Glutamatergic neuron (in vitro differentiated cells): ENCODE results near the gene NIPA2. TPM values are rescaled to one million over a fixed set of nuclear protein-coding genes. Genes with fewer than 3 reads are reported as not detected.

ENCODE experiments used
- DNase-seq: peaks from one replicate; pipeline ENCODE4 v3.0.0; 2022
- H3K27ac Mint-ChIP-seq: one replicate; pipeline ENCODE4 v1.8.0; 2020; ENCODE audit warnings: mild to moderate bottlenecking, mixed read lengths, inconsistent platforms; ENCODE audit not compliant: unreplicated experiment
- H3K27me3 Mint-ChIP-seq: one replicate; pipeline ENCODE4 v1.8.0; 2020; ENCODE audit warnings: mild to moderate bottlenecking, moderate library complexity, mixed read lengths, inconsistent platforms; ENCODE audit not compliant: unreplicated experiment
- H3K36me3 Mint-ChIP-seq: one replicate; pipeline ENCODE4 v1.8.0; 2020; ENCODE audit warnings: mild to moderate bottlenecking, mixed read lengths, inconsistent platforms; ENCODE audit not compliant: unreplicated experiment
- H3K4me1 Mint-ChIP-seq: one replicate; pipeline ENCODE4 v1.8.0; 2020; ENCODE audit warnings: mild to moderate bottlenecking, low read depth, mixed read lengths, inconsistent platforms; ENCODE audit not compliant: unreplicated experiment
- H3K4me3 Mint-ChIP-seq: one replicate; pipeline ENCODE4 v1.8.0; 2020; ENCODE audit warnings: mild to moderate bottlenecking, mixed read lengths, inconsistent platforms; ENCODE audit not compliant: unreplicated experiment
- H3K9me3 Mint-ChIP-seq: one replicate; pipeline ENCODE4 v1.8.0; 2020; ENCODE audit warnings: mild to moderate bottlenecking, moderate library complexity, mixed read lengths, inconsistent platforms; ENCODE audit not compliant: unreplicated experiment
- total RNA-seq: library from RNA; stranded (reverse); fragmentation: NEBNext Ultra II Directional; extraction: Animal tissue kit (Norgen Biotek cat#: 25700); gene quantifications from one replicate; pipeline ENCODE4 v1.2.1, GENCODE V29; 2021; ENCODE audit not compliant: unreplicated experiment
- TF ChIP-seq, protein P1 (sequence below): fragments of 200-600 bp; sonication (generic); IDR thresholded peaks from one replicate; pipeline ENCODE4 v1.5.0; 2021; ENCODE audit not compliant: partially characterized antibody, unreplicated experiment

Gene NIPA2
- total RNA-seq, 1 donor from 2014 or later: 121 TPM

DNA sequence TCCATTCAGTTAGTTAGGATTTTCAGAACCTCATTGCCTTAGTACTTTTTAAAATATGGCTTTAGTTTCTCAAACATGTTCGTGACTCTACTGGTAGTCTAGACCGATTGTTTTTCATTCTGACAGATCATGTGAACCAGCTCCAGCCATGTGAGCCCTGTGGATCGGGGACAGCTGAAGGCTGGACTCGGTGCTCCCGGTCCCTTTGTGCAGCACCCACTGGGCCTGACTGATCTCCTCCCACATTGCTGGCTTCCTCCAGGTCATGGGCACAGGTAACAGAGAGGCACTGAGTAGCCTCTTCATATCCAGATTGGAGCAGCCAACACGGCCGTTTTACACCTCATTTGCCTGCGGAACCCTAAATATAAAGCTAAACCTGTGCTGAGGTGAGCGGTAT, 30.5 kb downstream of the NIPA2 start:
- peaks cover 16% of the 10 kb centered on the region for H3K4me1 Mint-ChIP-seq
- no peak for DNase-seq
- no peak overlapping the region for H3K4me3 Mint-ChIP-seq
- TF ChIP-seq, protein P1, sequence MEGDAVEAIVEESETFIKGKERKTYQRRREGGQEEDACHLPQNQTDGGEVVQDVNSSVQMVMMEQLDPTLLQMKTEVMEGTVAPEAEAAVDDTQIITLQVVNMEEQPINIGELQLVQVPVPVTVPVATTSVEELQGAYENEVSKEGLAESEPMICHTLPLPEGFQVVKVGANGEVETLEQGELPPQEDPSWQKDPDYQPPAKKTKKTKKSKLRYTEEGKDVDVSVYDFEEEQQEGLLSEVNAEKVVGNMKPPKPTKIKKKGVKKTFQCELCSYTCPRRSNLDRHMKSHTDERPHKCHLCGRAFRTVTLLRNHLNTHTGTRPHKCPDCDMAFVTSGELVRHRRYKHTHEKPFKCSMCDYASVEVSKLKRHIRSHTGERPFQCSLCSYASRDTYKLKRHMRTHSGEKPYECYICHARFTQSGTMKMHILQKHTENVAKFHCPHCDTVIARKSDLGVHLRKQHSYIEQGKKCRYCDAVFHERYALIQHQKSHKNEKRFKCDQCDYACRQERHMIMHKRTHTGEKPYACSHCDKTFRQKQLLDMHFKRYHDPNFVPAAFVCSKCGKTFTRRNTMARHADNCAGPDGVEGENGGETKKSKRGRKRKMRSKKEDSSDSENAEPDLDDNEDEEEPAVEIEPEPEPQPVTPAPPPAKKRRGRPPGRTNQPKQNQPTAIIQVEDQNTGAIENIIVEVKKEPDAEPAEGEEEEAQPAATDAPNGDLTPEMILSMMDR: no peak
- peaks cover 4% of the 10 kb centered on the region for H3K27me3 Mint-ChIP-seq
- peaks cover 4% of the 10 kb centered on the region for H3K36me3 Mint-ChIP-seq
- no peak overlapping the region for H3K27ac Mint-ChIP-seq
- H3K9me3 Mint-ChIP-seq: peaks cover 8% of the 10 kb centered on the region

DNA sequence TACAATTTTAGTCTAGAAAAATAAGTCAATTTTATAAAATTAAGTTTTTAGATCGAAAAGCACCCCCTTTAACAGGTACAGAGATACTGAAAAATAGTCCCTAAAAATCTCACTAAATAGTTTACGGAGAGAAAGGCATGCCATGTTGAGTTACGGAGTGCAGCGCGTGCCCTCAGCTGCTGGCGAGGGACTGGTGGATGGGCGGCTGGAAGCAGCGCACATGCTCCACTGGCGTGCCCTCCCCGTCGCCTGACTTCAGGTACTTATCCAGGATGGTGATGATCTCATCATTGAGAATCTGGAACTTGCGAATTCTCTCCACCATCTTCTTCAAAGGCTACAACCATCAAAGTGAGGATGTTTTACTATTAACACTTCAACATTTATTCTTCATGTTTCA, 31.4 kb downstream of the NIPA2 start:
- Mint-ChIP-seq H3K9me3 (peaks cover 7% of the 10 kb centered on the region), H3K27me3 (peaks cover 4% of the 10 kb centered on the region), H3K36me3 (peaks cover 5% of the 10 kb centered on the region), H3K4me1 (peaks cover 22% of the 10 kb centered on the region), H3K4me3 (no peak overlapping the region), H3K27ac (no peak overlapping the region)
- no peak for DNase-seq
- TF ChIP-seq, protein P1: no peak

DNA sequence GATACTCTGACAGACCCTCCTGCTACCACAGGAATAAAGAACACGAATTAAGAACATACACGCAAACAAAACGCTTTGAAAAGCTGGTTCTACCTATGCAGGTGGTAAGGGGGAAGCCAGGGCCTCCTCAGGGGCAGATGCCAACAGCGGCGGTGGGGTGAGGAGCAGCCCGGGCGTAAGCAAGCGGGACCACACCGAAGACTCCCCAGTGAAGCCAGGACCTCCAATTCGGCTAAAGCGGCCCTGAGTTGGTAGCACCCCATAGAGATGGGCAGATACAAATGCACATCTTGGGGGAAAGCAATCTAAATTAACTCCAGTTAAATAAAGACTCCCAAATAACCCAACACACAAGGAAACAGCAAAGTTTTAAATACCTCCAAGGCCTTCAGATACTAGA, 32.4 kb downstream of the NIPA2 start:
- Mint-ChIP-seq H3K4me1 (peaks cover 28% of the 10 kb centered on the region), H3K27ac (peak overlapping the region; percentile 12), H3K27me3 (peaks cover 4% of the 10 kb centered on the region), H3K4me3 (no peak overlapping the region), H3K36me3 (peaks cover 7% of the 10 kb centered on the region), H3K9me3 (peaks cover 11% of the 10 kb centered on the region)
- TF ChIP-seq, protein P1: no peak
- no peak for DNase-seq

DNA sequence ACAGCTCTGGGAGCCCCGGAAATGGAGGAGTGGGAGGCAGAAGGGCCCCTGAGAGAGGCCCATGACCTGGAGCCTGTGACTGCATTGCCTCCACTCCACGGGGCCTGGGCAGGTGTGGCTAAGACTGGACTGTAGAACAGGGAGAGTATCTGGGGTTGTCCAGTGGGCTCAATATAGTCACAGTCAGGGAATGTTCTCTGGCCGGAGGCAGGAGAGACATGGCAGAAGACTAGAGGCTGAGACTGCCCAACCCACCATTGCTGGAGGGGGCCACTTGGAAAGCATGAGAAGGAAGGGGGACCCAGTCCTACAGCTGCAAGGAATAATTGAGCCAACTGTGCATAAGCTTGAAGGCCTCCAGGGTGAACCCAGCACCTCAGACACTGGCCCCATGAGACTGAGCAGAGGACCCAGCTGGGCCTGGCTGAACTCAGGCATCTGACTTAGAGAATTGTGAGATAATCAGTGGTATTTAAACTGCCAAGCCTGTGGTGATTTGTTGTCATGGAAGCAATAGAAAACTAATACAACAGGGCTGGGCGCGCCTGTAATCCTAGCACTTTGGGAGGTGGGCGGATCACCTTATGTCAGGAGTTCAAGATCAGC, 33.1 kb downstream of the NIPA2 start:
- Mint-ChIP-seq H3K27me3 (peaks cover 8% of the 10 kb centered on the region), H3K4me3 (no peak overlapping the region), H3K4me1 (peaks cover 28% of the 10 kb centered on the region), H3K27ac (peak overlapping the region; percentile 95), H3K9me3 (peaks cover 17% of the 10 kb centered on the region), H3K36me3 (peaks cover 7% of the 10 kb centered on the region)
- TF ChIP-seq, protein P1: no peak
- no peak for DNase-seq

DNA sequence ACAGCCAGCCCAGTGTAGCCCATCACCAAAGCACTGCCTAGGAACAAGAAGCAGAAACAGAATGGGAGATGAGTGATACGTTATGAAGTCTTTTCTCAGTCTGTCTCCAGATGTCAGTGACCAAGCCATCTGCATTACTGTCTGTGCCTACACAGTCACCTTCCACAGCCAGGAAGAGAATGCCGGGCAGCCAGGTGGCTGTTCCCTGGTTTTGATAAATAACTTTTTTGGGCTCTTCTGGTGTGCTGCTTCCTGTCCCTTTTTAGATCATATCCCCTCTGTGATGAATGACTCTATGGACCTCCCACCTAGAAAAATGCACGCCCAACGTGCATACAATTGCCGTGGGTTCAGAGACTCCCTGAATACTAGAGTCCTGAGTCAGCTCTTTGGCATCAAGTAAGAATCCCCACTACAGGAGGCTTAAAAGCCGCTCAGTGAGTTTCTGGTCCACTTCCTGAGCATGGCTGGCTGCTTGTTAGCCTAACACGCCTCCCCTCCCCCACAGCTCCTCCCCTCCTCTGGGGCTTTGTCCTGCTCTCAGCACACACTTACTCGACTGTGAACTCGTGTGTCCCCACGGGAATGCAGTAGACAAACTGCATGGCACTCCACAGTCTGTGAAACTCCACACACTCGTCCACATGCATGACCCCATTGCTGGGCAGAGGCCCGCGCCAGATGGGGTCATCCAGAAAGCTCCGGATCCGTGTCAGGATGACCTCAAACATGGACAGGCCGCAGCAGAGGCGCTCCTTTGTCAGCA, 34.7 kb downstream of the NIPA2 start:
- Mint-ChIP-seq H3K4me1 (peaks cover 32% of the 10 kb centered on the region), H3K27me3 (peaks cover 9% of the 10 kb centered on the region), H3K4me3 (peak overlapping the region; percentile 77), H3K36me3 (peaks cover 7% of the 10 kb centered on the region), H3K27ac (peak overlapping the region; percentile 95), H3K9me3 (peaks cover 18% of the 10 kb centered on the region)
- DNase-seq: peak; percentile 88
- TF ChIP-seq, protein P1: no peak
